H4 (cell line): ENCODE results near the gene ERVK3-1. TPM values are rescaled to one million over a fixed set of nuclear protein-coding genes. Genes with fewer than 3 reads are reported as not detected.
"Not testable (repeated sequence)": the region's sequence is repeated elsewhere in the genome, so short reads cannot be mapped to it uniquely, and the experiment has no call there.

Experiments
- DNase-seq: peaks from one replicate; pipeline ENCODE4 v3.0.0-alpha.2; 2015; ENCODE audit warnings: low spot score
- total RNA-seq: library from RNA; depleted of rRNA; stranded (reverse); fragments of >200 nt; shearing (Covaris generic); gene quantifications from 2 replicates; pipeline ENCODE4 v1.2.3, GENCODE V29; 2014

ERVK3-1 gene
- total RNA-seq, 1 experiment from 2014 or later, result 96.6 TPM

- DNase-seq, result no peak
Measured at GRCh38 chr19:58345558-58345957, 40.4 kb downstream of the ERVK3-1 start.

DNA sequence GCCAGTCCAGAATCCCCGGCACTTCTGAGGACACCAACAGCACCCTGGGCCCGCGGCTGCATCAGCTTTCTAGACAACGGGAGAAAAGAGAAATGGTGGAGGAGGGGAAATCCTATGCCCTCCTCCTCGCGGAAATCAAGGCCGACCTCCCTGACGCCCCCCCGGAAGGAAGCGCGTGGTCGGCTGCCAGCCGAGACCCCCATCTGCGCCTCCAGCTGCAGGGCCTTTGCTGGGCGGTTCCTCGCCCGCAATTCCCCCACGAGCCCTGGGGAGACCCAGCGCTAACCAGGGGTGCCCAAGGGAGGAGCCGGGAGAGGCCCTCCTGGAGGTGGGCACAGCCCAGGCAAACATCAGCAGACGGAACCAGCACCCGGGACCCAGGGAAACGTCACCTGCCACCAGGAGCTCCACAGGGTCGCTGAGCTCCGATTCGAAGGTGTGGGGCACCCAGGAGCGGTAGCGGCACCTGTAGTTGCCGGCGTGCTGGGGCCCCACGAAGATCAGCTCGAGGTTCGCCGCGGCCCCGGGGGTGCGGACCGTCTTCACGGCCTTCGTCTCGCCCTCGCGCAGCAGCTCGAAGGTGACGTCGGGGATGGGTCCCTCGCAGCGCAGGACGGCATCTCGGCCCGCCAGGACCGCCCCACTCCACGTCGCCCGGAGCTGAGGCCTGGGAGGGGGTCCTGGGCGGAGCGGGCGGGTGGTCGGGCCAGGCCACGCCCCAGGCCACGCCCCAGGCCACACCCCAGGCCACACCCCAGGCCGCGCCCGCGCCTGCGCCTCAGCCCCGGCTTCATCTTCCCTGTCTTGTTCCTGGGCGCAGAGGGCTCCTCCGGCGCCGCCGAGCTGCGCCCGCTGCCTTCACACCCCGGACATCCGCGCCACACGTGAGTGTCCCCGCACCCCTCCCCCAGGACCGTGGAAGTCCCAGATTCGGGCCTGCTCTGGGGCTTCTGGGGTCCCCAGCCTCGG is 42.1 kb downstream of the ERVK3-1 start:
- peak; percentile 54 for DNase-seq

DNA sequence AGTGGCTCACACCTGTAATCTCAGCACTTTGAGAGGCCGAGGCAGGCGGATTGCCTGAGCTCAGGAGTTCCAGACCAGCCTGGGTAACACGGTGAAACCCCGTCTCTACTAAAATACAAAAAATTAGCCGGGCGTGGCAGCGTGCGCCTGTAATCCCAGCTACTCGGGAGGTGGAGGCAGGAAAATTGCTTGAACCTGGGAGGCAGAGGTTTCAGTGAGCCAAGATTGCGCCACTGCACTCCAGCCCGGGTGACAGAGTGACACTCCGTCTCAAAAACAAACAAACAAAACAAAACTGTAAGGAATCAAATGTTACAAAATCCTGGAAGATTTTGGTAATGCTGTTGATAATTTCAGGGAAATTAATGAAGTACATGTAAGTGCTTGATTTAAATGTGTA is 42.9 kb downstream of the ERVK3-1 start:
- DNase-seq, result not testable (repeated sequence)

GRCh38 chr19:58349590-58349989 is 44.4 kb downstream of the ERVK3-1 start:
- no peak for DNase-seq

DNA sequence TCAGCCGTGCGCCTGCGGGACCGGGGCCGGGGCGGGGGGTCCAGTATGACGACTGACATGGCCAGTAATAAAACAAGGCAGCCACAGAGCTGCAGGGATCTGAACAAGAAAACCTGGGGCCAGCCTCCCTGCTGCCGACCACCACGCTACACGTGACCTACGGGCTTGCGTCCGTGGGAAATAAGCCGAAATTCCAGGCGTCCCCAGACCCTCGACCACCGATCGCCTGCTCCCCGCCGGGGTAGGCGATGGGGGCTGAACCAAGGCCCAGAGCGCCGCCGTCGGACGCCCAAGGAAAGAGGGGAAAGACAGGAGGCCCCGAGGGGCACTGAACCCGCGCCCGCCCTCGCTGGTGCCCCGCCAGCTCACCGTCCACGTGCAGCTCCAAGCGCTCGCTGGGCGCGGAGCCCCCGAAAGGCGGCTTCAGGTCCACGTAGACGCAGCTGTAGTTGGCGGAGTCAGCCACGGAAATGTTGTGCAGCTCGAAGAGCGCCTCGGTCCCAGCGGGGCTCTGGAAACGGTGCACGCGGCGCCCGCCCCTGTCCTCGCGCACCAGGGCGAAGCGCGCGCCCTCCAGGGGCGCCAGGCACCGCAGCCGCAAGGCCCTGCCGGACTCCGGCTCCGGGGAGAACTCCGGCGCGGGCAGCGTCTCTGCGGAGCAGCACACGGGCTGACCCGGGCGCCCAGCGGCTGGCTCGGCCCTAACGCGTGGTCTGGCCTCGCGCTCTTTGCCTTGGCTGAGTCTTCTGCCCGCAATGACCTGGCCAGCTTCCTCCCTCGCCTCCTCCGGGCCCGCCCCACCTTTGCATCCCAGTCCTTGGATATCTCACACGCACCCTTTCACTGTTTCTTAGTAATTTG is 45.1 kb downstream of the ERVK3-1 start:
- DNase-seq, result no peak

DNA sequence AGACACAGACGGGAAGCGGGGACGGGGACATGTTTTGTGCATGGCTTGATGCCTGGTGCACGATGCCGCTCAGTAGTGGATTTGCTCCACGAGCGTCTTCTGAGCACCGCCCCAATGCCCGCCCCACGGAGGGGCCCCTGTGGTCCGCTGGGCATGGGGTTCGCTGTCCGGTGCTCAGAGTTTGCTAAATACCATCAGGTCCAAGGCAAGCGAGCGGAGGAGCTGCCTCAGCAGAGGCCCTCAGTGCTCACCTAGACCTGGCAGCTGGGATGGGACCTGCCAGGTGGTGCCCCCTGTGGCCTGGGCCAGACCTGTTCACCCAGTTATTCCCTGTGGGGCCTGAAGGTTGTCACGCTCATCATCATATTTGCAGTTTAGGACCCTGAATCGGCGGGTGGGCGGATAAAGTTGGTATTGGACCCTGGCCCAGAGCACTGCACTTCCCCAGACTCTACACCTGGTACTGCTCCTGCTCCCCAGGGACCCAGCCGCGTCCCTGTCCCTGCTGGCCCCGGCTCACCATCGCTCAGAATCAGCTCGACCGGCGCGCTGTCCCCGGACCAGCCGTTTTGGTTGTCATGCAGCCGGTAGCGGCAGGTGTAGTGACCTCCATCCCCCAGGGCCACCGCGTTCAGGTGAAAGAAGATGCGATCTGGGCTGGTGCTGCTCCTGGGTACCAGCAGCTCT is 45.8 kb downstream of the ERVK3-1 start:
- no peak for DNase-seq

GRCh38 chr19:58351558-58351878 is 46.3 kb downstream of the ERVK3-1 start:
- DNase-seq, result no peak

GRCh38 chr19:58351990-58352755 is 47.0 kb downstream of the ERVK3-1 start:
- DNase-seq, result no peak

- no peak for DNase-seq
Measured at GRCh38 chr19:58352760-58353671, 47.8 kb downstream of the ERVK3-1 start, which contains the start of gene A1BG. TSS of gene A1BG (minus strand) at chr19:58353492. CDS start at chr19:58353437, 55 bp downstream.

- no peak for DNase-seq
Measured at GRCh38 chr19:58353717-58354477, 48.7 kb downstream of the ERVK3-1 start.

GRCh38 chr19:58354478-58355030 is 49.4 kb downstream of the ERVK3-1 start:
- no peak for DNase-seq

DNA sequence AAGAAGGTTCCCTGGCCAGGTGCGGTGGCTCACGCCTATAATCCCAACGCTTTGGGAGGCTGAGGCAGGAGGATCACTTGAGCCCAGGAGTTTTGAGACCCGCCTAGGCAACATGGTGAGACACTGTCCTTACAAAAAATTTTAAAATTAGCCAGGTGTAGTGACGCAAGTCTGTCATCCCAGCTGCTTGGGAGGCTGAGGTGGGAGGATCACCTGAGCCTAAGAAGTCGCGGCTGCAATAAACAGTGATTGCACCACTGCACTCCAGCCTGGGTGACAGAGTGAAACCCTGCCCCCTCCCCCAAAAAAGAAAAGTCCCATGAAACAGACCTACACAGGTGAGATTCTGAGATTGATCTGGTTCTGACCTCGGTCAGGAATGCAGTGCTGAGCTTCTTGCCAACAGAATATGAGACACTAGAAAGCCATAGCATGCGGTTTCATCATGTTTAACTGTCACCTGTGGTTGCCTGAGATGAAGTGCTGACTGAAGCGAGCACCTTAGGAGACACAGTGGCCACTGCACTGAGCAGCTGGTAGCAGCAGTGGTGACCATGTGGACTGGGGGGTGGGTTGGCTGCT is 50.1 kb downstream of the ERVK3-1 start:
- DNase-seq, result no peak

DNA sequence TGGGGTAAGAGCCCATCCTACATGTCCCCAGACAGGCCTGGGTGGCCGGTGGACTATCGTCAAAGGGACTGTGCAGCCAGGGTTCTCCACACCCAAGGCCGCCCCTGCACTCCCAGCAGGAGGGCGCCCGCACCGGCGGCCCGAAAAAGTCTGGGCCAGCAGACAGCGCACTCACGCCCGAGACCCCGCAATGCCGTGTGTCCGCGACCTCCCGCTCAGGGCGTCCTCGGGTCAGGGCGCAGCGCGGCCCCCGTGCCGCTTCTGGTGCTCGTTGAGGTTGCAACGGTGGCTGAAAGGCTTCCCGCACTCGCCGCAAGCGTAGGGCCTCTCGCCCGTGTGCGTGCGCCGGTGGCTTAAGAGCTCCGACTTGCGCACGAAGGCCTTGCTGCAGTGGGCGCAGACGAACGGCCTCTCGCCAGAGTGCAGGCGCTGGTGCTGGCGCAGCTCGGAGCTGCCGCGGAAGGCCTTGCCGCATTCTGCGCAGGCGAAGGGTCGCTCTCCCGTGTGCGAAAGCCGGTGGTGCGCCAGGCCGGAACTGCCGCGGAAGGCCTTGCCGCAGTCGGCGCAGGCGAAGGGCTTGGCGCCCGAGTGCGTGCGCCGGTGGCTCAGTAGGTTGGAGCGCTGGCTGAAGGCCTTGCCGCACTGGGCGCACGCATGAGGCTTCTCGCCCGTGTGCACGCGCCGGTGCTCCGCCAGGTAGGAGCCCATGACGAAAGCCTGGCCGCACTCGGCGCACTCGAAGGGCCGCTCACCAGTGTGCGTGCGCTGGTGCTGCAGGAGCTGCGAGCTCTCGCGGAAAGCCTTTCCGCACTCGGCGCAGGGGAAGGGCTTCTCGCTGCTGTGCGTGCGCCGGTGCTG is 51.0 kb downstream of the ERVK3-1 start:
- no peak for DNase-seq

- DNase-seq, result no peak
Measured at GRCh38 chr19:58356766-58357480, 51.7 kb downstream of the ERVK3-1 start.

DNA sequence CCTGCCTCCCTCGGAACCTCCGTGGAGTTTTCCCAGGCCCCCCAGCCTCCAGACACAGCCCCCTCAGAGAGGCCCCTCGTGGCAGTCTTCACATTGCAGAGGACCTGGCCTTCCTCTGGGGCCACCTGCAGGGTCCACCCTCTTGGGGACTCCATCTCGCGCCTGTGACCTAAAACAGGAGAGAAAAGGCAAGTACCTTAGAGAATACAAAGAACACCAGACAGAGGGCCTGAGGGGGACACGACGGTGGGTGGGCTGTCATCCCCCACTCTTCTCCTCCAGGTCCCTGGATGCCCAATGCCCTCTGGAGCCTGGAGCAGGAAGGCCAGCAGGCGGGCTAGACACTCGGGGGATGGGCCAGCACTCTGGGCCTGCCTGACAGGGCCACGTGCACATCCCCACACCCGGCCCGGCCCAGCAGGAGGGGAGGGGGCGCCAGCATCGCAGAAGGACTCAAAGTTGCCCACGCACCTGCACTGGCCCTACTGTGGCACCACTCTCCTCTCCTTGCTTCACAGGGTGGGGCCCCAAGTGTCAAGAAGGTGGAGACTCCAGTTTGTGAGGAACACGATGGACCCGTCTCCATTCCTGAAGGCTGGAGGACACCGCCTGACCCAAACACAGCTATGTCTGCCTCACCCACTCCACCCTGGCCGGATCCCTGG is 52.4 kb downstream of the ERVK3-1 start:
- no peak for DNase-seq

- peak; percentile 47 for DNase-seq
Measured at GRCh38 chr19:58361900-58362271, 56.7 kb downstream of the ERVK3-1 start.
